Measurements from ENCODE around the gene PCCA.
"Not testable (repeated sequence)": the region's sequence is repeated elsewhere in the genome, so short reads cannot be mapped to it uniquely, and the experiment has no call there.

The PCCA gene

GRCh38 chr13:100273138-100273537 lies 184.2 kb downstream of the PCCA start:
- Mint-ChIP-seq H3K36me3 (ENCODE audit: low read depth) (peaks cover 54% of the 10 kb centered on the region), H3K9me3 (no peaks in the 10 kb centered on the region), H3K27ac (no peak overlapping the region), H3K4me3 (no peak overlapping the region), H3K27me3 (ENCODE audit: low read depth, poor library complexity) (no peaks in the 10 kb centered on the region), H3K4me1 (no peaks in the 10 kb centered on the region)
- TF ChIP-seq CTCF (IDR thresholded peaks at IDR 0.05): no peak
- no peak for DNase-seq

GRCh38 chr13:100273552-100273951 lies 184.7 kb downstream of the PCCA start:
- Mint-ChIP-seq H3K27ac (no peak overlapping the region), H3K9me3 (no peaks in the 10 kb centered on the region), H3K36me3 (ENCODE audit: low read depth) (peaks cover 51% of the 10 kb centered on the region), H3K4me3 (no peak overlapping the region), H3K27me3 (ENCODE audit: low read depth, poor library complexity) (no peaks in the 10 kb centered on the region), H3K4me1 (no peaks in the 10 kb centered on the region)
- no peak for TF ChIP-seq CTCF (IDR thresholded peaks at IDR 0.05)
- DNase-seq: no peak

- H3K4me3 Mint-ChIP-seq: no peak overlapping the region
- H3K9me3 Mint-ChIP-seq: no peaks in the 10 kb centered on the region
- H3K36me3 Mint-ChIP-seq (ENCODE audit: low read depth): peaks cover 45% of the 10 kb centered on the region
- no peaks in the 10 kb centered on the region for H3K27me3 Mint-ChIP-seq (ENCODE audit: low read depth, poor library complexity)
- H3K4me1 Mint-ChIP-seq: no peaks in the 10 kb centered on the region
- no peak for DNase-seq
- H3K27ac Mint-ChIP-seq: peak overlapping the region; percentile 15
- no peak for TF ChIP-seq CTCF (IDR thresholded peaks at IDR 0.05)
These were observed 186.1 kb downstream of the PCCA start for GRCh38 chr13:100274942-100275506.

GRCh38 chr13:100275746-100276145 lies 186.9 kb downstream of the PCCA start:
- no peak for DNase-seq
- no peaks in the 10 kb centered on the region for H3K4me1 Mint-ChIP-seq
- TF ChIP-seq CTCF (IDR thresholded peaks at IDR 0.05): no peak
- no peaks in the 10 kb centered on the region for H3K9me3 Mint-ChIP-seq
- peaks cover 47% of the 10 kb centered on the region for H3K36me3 Mint-ChIP-seq (ENCODE audit: low read depth)
- H3K27me3 Mint-ChIP-seq (ENCODE audit: low read depth, poor library complexity): no peaks in the 10 kb centered on the region
- H3K4me3 Mint-ChIP-seq: no peak overlapping the region
- H3K27ac Mint-ChIP-seq: peak overlapping the region; percentile 15

GRCh38 chr13:100280681-100281080 lies 191.8 kb downstream of the PCCA start:
- no peak overlapping the region for H3K4me3 Mint-ChIP-seq
- no peak for TF ChIP-seq CTCF (IDR thresholded peaks at IDR 0.05)
- peaks cover 6% of the 10 kb centered on the region for H3K9me3 Mint-ChIP-seq
- no peaks in the 10 kb centered on the region for H3K27me3 Mint-ChIP-seq (ENCODE audit: low read depth, poor library complexity)
- H3K36me3 Mint-ChIP-seq (ENCODE audit: low read depth): peaks cover 57% of the 10 kb centered on the region
- peak overlapping the region; percentile 75 for H3K27ac Mint-ChIP-seq
- no peaks in the 10 kb centered on the region for H3K4me1 Mint-ChIP-seq
- DNase-seq: no peak

GRCh38 chr13:100282306-100282705 lies 193.4 kb downstream of the PCCA start:
- not testable (repeated sequence) for H3K27ac Mint-ChIP-seq; H3K4me3 Mint-ChIP-seq; H3K4me1 Mint-ChIP-seq; H3K9me3 Mint-ChIP-seq; DNase-seq; H3K27me3 Mint-ChIP-seq (ENCODE audit: low read depth, poor library complexity)
- peaks cover 46% of the 10 kb centered on the region for H3K36me3 Mint-ChIP-seq (ENCODE audit: low read depth)
